NCI-H2227 (cell line): ENCODE measurements around the gene ABHD14A.
"Not testable (repeated sequence)": the region's sequence is repeated elsewhere in the genome, so short reads cannot be mapped to it uniquely, and the experiment has no call there.

Experiments used
- DNase-seq: peaks from one replicate; lab custom pipeline; 2025; ENCODE audit not compliant: unreplicated experiment; lab: John Stamatoyannopoulos, UW

The ABHD14A gene

DNA sequence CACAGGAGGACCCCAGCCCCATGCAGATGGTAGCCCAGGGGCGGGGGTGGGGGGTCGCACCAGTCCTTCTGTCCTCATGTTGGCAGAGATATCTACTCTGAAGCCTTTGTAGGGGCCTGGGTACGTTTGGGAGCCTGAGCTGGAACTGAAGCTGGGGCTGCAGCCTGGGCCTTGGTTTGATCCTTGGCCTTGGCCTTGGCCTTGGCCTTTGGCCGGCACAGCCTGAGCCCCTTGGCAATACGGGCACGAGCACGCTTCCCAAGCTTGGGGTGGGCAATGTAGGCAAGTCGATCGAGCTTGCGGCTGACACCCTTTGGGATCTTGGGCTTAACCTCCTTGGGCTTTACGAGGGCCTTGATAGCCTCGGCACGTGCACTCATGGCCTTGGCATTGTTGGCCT, 18.8 kb downstream of the ABHD14A start:
- not testable (repeated sequence) for DNase-seq

DNA sequence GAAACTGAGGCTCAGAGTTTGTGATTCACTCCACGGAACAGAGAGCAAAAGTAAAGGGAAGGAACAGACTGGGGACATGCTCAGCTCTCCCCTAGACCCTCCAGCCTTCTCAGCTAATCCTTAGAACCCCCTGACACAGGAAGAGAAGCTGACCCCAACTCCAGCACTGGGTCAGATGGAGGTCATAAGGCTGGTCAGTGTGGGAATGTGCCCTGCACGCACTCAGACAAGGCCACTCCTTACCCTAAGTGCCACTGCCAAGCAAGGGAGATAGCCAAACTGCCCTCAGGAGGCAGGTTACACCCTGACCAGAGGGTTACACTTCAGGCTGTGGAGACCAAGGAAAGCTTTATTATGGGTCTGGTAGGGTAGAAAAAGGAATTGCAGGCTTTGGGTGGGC, 19.7 kb downstream of the ABHD14A start:
- no peak for DNase-seq

- DNase-seq, result peak; percentile 92
Observed at GRCh38 chr3:51995346-51996163, 20.7 kb downstream of the ABHD14A start, which contains the start of gene RPL29. TSS of gene RPL29 (minus strand) at chr3:51995895. CDS start at chr3:51995461, 434 bp downstream.

DNA sequence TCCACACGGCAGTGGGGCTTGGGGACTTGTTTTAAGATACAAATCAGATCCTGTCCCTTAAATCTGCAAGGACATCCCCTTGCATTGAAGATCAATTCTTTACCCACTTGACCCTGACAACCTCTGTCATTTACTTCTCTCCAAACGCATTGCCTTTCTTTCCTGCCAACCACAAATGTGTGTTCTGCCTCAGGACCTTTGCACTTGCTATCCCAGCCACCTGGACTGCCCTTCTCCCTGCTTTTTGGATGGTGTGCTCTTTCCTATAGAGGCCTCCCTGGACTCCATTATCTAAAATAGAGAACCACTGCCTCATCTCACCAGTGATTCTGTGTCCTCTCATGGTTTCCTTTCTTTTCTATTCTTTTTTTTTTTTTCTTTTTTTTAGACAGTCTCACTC, 22.3 kb downstream of the ABHD14A start:
- DNase-seq, result no peak

DNA sequence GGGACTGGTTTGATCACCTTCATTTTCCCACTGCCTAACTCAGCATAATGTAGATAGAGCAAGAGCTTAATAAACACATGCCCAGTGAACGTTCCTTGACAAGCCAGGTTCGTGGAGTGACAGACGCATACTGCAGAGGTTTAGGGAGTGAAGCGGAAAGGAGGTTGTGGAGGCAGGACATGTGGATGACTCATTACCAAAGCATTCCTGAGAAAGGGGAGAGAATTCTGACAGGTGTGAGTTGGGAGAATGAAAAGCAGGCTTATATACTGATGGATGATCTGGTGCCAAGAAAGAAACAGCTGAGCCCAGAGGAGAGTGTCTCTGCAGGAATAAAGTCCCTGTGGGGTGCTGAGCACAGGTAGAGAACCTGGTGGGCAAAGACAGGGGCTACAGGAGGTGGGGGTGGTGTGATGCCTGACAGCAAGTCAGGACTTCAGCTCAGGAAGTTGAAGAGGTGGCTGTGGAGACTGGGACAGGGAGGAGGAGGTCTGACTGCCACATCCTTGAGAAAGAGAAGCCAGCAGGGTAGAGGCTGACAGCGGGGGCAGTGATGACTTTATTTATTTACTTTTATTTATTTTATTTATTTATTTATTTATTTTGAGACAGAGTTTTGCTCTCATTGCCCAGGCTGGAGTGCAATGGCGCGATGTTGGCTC, 23.2 kb downstream of the ABHD14A start:
- no peak for DNase-seq

DNA sequence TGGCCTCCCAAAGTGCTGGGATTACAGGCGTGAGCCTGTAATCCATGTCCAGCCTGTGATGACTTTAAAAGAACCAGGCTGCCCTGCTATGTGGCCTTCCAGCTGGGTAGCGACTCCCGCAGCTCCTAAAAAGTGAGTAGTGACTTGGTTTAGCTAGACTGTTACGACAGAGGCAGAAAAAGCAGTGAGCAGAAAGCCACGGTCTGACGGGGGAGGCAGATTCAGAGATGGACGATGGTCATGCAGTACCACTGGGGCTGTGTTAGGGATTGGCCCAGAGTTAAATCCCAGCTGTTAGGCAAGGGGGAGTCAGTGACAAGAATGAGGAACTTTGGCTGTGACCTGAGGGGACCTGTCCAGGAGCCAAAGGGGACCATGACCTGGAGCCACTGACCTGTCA, 23.9 kb downstream of the ABHD14A start:
- DNase-seq, result no peak

- no peak for DNase-seq
Observed at GRCh38 chr3:51999846-52000245, 25.0 kb downstream of the ABHD14A start.

DNA sequence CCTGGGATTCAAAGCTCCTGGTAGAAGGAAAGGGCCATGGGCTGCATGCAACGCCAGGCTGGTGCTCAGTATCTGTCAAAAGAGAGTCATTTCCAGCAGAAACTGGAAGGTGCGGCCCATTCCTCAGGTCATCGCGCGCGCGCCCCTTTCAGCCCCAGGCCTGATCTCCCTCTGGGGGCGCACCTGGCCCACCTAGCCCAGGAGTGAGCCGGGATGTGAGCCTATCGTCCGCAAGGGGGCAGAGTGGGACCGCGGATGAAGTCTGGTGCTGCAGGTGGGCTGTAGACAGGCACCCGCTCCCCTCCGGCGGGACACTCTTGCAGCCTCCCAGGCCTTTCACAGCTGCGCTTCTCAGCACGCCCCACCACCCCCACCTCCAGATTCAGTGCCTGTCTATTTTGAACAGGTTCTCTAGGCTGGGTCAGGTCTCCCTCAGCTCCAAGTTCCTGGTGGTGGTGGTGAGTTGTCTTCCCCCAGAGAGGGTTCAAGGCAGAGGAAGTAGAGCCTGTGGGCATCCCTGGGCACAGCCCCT, 26.6 kb downstream of the ABHD14A start:
- DNase-seq, result peak; percentile 86

GRCh38 chr3:52002748-52003147, 27.9 kb downstream of the ABHD14A start:
- no peak for DNase-seq

- peak; percentile 17 for DNase-seq
Observed at GRCh38 chr3:52004163-52004787, 29.4 kb downstream of the ABHD14A start.

DNA sequence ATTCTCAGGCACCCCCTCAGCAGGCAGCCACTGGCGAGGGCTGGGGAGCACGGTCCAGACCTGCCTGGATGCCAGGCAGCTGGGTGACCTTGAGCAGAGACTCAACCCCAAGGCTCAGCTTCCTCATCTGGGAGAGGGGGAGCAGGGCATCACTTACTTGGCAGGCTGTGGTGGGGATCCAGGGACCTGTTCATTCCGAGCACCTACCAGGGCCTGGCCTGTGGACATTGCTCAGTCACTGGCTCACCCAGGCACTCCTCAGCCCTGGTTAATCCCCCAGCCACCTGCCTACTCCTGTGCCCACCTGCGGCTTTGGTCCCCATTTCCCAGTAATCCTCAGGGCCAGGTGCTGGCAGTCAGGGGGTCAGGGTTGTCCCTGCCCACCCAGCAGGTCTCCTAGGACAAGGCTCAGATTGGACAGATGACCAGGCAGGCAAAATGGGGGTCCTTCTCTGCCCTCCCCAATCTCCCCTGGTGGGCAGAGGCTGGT, 30.1 kb downstream of the ABHD14A start:
- DNase-seq, result no peak

- peak; percentile 81 for DNase-seq
Observed at GRCh38 chr3:52005571-52005986, 30.7 kb downstream of the ABHD14A start.

DNA sequence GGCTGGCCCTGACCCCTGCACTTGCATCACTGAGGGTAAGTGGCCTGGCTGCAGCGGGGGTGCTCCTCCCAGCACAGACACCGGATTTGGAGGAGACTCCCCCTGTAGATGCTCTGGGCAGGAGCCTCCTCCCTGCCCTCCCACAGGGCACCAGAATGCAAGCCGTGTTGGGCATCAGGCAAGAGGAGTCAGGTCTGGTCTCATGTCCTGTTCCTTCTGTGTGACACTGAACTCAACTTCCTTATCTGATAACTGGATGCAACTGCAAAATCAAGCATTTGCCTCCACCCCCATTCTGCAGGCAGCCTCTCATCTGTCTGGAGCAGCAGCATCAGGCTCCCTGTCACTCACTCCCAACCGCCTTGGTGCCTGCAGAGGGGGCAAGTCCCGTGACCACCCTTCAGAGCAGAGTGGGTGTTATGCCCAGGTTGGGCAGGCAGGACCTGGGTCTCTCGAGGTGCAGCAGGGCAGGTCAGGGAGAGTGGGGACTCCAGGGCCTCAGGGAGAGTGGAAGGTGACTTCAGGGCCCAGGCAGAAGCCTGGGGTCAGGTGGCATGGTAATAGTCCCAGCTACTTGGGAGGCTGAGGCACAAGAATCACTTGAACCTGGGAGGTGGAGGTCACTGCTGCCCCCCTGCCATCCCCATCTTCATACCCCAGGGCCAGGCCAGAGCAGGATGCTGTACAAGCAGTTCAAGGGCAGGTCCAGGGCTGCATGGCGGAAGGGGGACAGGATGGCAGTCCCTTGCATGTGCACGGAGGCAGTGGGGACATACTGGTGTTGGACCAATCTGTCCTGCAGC, 31.4 kb downstream of the ABHD14A start:
- DNase-seq, result no peak

DNA sequence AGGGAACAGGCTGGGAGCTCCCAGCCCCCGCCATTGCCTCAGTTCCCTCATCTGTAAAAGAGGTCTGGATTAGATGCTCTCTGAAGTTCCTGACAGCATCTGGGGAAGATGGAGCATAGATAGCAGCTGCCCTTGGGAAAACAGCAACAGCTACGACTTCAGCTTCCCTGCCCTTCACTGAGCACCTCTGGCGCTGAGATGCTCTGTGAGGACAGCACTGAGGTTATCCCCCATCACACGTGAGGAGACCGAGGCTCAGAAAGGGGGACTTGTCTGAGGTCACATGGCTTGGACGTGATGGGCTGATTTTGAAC, 31.9 kb downstream of the ABHD14A start:
- no peak for DNase-seq

DNA sequence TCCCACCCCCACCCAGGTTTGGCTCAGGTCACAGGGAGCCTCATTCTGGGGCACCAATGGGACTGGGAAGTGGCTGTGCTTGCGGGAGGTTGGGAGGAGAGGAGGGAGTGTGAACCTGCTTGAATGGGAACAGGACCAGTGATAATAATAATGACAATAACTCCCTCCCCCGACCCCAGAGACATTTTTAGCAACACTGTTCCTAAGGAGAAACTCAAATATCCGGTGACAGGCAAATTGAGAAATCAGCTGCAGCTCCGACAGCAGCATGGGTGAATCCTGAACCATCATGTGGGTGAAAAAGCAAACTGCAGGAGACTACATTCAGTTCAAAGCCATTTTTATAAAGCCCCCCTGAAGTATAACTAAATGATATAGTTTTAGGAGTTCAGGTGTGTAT, 32.4 kb downstream of the ABHD14A start:
- no peak for DNase-seq

- no peak for DNase-seq
Observed at GRCh38 chr3:52010431-52010830, 35.6 kb downstream of the ABHD14A start.

DNA sequence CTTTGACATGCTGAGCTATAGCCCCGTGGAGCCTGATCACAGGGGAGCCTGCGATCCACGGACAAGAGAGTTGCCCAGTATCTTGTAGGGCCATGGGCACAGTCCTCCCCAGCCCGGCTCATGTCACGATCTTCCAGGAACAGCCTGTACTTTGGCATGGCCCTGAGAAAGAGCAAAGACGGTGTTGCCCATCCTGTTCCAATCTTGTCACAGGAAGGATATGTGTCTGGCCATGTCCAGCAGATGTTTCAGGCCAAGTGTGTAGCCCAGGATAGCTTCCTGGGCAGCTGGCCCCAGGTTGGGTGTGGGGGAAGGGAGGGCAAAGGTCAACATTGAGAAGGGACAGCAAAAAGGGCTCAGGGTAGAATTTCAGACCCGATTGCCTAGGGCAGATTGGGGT, 37.8 kb downstream of the ABHD14A start:
- no peak for DNase-seq

GRCh38 chr3:52013802-52014598, 39.1 kb downstream of the ABHD14A start:
- no peak for DNase-seq

DNA sequence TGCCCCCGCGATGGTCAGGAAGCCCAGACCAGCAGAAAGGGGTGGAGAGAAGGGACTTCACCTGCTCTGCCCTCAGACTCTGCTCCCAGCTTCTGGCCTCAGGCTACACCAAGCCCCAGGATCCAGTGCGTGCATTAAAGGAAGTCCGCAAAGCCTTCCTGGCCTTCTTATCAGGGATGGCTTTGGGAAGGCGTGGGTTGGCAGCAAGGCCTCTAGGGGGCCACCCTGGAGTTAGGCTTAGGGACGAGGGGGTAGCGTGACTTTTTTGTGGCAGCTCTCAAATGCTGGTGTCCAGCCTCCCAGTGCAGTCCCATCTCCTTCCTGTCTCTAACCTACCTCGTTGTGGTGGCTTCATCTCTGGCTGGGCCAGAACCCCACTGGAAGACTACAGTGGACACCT, 39.7 kb downstream of the ABHD14A start:
- no peak for DNase-seq
